ENCODE data around the gene TCF7.

GRCh38 chr5:134143431-134143830 is 28.9 kb downstream of the TCF7 start:
- TF ChIP-seq CTCF (conservative IDR thresholded peaks at IDR 0.05 in 1 of 2, IDR thresholded peaks at IDR 0.05 in 1 of 2; ENCODE audit: low read depth in 1 of 2, low read length in 2 of 2), result no peak
- no peak for TF ChIP-seq EZH2 (IDR thresholded peaks at IDR 0.05; ENCODE audit: low read length, missing control alignments)

All from fibroblast of lung (primary cell).